BLaER1 (cell line): Measurements from ENCODE around the gene PRKCA.

Experiments used
- H3K27ac ChIP-seq: shearing (Covaris generic); formaldehyde crosslinking; 2 replicates; pipeline ENCODE4 v1.8.1; 2022
- H3K27me3 ChIP-seq: shearing (Covaris generic); formaldehyde crosslinking; 2 replicates; pipeline ENCODE4 v1.8.1; 2022
- H3K36me3 ChIP-seq: shearing (Covaris generic); formaldehyde crosslinking; 2 replicates; pipeline ENCODE4 v1.8.1; 2022
- H3K4me1 ChIP-seq: shearing (Covaris generic); formaldehyde crosslinking; 2 replicates; pipeline ENCODE4 v1.8.1; 2022
- H3K4me2 ChIP-seq: shearing (Covaris generic); formaldehyde crosslinking; 2 replicates; pipeline ENCODE4 v1.8.1; 2022
- H3K4me3 ChIP-seq: shearing (Covaris generic); formaldehyde crosslinking; 2 replicates; pipeline ENCODE4 v1.8.1; 2022
- H3K9ac ChIP-seq: shearing (Covaris generic); formaldehyde crosslinking; 2 replicates; pipeline ENCODE4 v1.8.1; 2022
- H3K9me3 ChIP-seq: shearing (Covaris generic); formaldehyde crosslinking; 2 replicates; pipeline ENCODE4 v1.8.1; 2022
- H4K20me1 ChIP-seq: shearing (Covaris generic); formaldehyde crosslinking; 2 replicates; pipeline ENCODE4 v1.8.1; 2022
- Cebpa-rat ChIP-seq: shearing (Covaris generic); IDR thresholded peaks from 2 replicates; pipeline ENCODE4 v1.8.1; 2022

PRKCA gene

GRCh38 chr17:66415366-66416206, 113.2 kb downstream of the PRKCA start:
- H3K4me2 ChIP-seq = no peak overlapping the region
- H3K9ac ChIP-seq = no peak overlapping the region
- H3K27me3 ChIP-seq = no peaks in the 10 kb centered on the region
- H3K9me3 ChIP-seq = no peaks in the 10 kb centered on the region
- H4K20me1 ChIP-seq = no peaks in the 10 kb centered on the region
- no peak for TF ChIP-seq Cebpa-rat
- H3K4me1 ChIP-seq = peaks cover 27% of the 10 kb centered on the region
- H3K27ac ChIP-seq = no peak overlapping the region
- no peak overlapping the region for H3K4me3 ChIP-seq
- no peaks in the 10 kb centered on the region for H3K36me3 ChIP-seq

- TF ChIP-seq Cebpa-rat = no peak
- Histone ChIP-seq H3K9me3 (no peaks in the 10 kb centered on the region), H3K4me2 (no peak overlapping the region), H3K27me3 (no peaks in the 10 kb centered on the region), H3K4me3 (no peak overlapping the region), H4K20me1 (no peaks in the 10 kb centered on the region), H3K4me1 (peaks cover 27% of the 10 kb centered on the region), H3K27ac (no peak overlapping the region), H3K36me3 (no peaks in the 10 kb centered on the region), H3K9ac (no peak overlapping the region)
Measured at GRCh38 chr17:66416207-66416940, 114.0 kb downstream of the PRKCA start.

- TF ChIP-seq Cebpa-rat = no peak
- no peak overlapping the region for H3K27ac ChIP-seq
- H3K27me3 ChIP-seq = no peaks in the 10 kb centered on the region
Measured at GRCh38 chr17:66417300-66417719, 114.9 kb downstream of the PRKCA start.

GRCh38 chr17:66420961-66421371, 118.6 kb downstream of the PRKCA start:
- no peak for TF ChIP-seq Cebpa-rat
- Histone ChIP-seq H3K4me1 (peaks cover under 1% of the 10 kb centered on the region; the same call in 1 of the 2 replicates), H3K4me2 (no peak overlapping the region), H3K9ac (no peak overlapping the region), H3K27me3 (no peaks in the 10 kb centered on the region), H3K36me3 (no peaks in the 10 kb centered on the region), H4K20me1 (no peaks in the 10 kb centered on the region), H3K4me3 (no peak overlapping the region), H3K9me3 (0 out of 2 replicates have a peak, but pooled peaks cover 4% of the 10 kb centered on the region), H3K27ac (no peak overlapping the region)

More at GRCh38 chr17:66417300-66417719, 114.9 kb downstream of the PRKCA start:
- Histone ChIP-seq H3K36me3 (no peaks in the 10 kb centered on the region), H3K9ac (no peak overlapping the region), H3K4me3 (no peak overlapping the region), H3K4me2 (no peak overlapping the region), H4K20me1 (no peaks in the 10 kb centered on the region), H3K9me3 (no peaks in the 10 kb centered on the region), H3K4me1 (peaks cover 23% of the 10 kb centered on the region)

GRCh38 chr17:66422186-66422585, 119.8 kb downstream of the PRKCA start:
- no peaks in the 10 kb centered on the region for H3K27me3 ChIP-seq
- no peak overlapping the region for H3K4me2 ChIP-seq
- peaks cover 16% of the 10 kb centered on the region for H3K9me3 ChIP-seq
- no peaks in the 10 kb centered on the region for H3K36me3 ChIP-seq
- TF ChIP-seq Cebpa-rat = no peak
- H3K9ac ChIP-seq = no peak overlapping the region
- peaks cover 8% of the 10 kb centered on the region for H3K4me1 ChIP-seq
- H3K27ac ChIP-seq = no peak overlapping the region
- no peaks in the 10 kb centered on the region for H4K20me1 ChIP-seq
- no peak overlapping the region for H3K4me3 ChIP-seq

- no peak overlapping the region for H3K4me3 ChIP-seq
- H3K27ac ChIP-seq = no peak overlapping the region
- peaks cover 8% of the 10 kb centered on the region for H3K4me1 ChIP-seq
Measured at GRCh38 chr17:66423056-66423955, 120.9 kb downstream of the PRKCA start.

GRCh38 chr17:66425756-66426396, 123.5 kb downstream of the PRKCA start:
- peaks cover 13% of the 10 kb centered on the region for H3K4me1 ChIP-seq

More at GRCh38 chr17:66423056-66423955, 120.9 kb downstream of the PRKCA start:
- Histone ChIP-seq H3K4me2 (no peak overlapping the region), H4K20me1 (no peaks in the 10 kb centered on the region), H3K9me3 (peaks cover 19% of the 10 kb centered on the region), H3K9ac (no peak overlapping the region), H3K27me3 (no peaks in the 10 kb centered on the region), H3K36me3 (no peaks in the 10 kb centered on the region)
- no peak for TF ChIP-seq Cebpa-rat

GRCh38 chr17:66426397-66427033, 124.1 kb downstream of the PRKCA start:
- Histone ChIP-seq H3K9ac (no peak overlapping the region), H3K36me3 (no peaks in the 10 kb centered on the region), H3K4me2 (no peak overlapping the region), H3K27me3 (no peaks in the 10 kb centered on the region), H3K4me3 (no peak overlapping the region), H3K27ac (no peak overlapping the region), H4K20me1 (no peaks in the 10 kb centered on the region), H3K9me3 (peaks cover 19% of the 10 kb centered on the region), H3K4me1 (peaks cover 13% of the 10 kb centered on the region)
- TF ChIP-seq Cebpa-rat = no peak

More at GRCh38 chr17:66425756-66426396, 123.5 kb downstream of the PRKCA start:
- Histone ChIP-seq H3K36me3 (no peaks in the 10 kb centered on the region), H3K27ac (no peak overlapping the region), H3K9ac (no peak overlapping the region), H4K20me1 (no peaks in the 10 kb centered on the region), H3K4me2 (no peak overlapping the region), H3K9me3 (peaks cover 19% of the 10 kb centered on the region), H3K4me3 (no peak overlapping the region), H3K27me3 (no peaks in the 10 kb centered on the region)
- no peak for TF ChIP-seq Cebpa-rat
